A673 (cell line): ENCODE measurements around the gene TOLLIP. TPM values are rescaled to one million over a fixed set of nuclear protein-coding genes. Genes with fewer than 3 reads are reported as not detected.

ENCODE experiments used
- BruUV-seq: library from RNA; stranded (reverse); fragments of 400-500 nt; replicated peaks from 2 replicates; lab custom pipeline; 2021; lab: Mats Ljungman, UMichigan
- CTCF ChIA-PET: fragments of 300-600 bp; sonication (Branson Sonifier 250); formaldehyde crosslinking; loops from one replicate; lab custom pipeline; 2022; ENCODE audit warnings: antibody characterized with exemption; lab: Charles Lee
- POLR2A ChIA-PET: fragments of 300-600 bp; sonication (Branson Sonifier 250); formaldehyde crosslinking; loops from one replicate; lab custom pipeline; 2022; ENCODE audit warnings: antibody characterized with exemption; ENCODE audit not compliant: low non-redundant PET; lab: Charles Lee
- DNase-seq: peaks from one replicate; pipeline ENCODE4 v3.0.0-alpha.2; 2015; ENCODE audit warnings: low spot score
- H3K27ac ChIP-seq: fragments of 200-600 bp; sonication (generic); 2 replicates; pipeline ENCODE4 v1.5.1; 2016; ENCODE audit warnings: mixed run types, low read depth, mild to moderate bottlenecking, mixed read lengths, antibody characterized with exemption, low read length; ENCODE audit not compliant: poor library complexity, severe bottlenecking
- H3K27me3 ChIP-seq: fragments of 200-600 bp; sonication (generic); replicated peaks from 2 replicates; pipeline ENCODE4 v1.6.1; 2017; ENCODE audit warnings: mixed run types, low read depth, mild to moderate bottlenecking, mixed read lengths, antibody characterized with exemption, low read length; ENCODE audit not compliant: insufficient read depth, poor library complexity
- H3K36me3 ChIP-seq: fragments of 200-600 bp; sonication (generic); 2 replicates; pipeline ENCODE4 v1.6.1; 2016; ENCODE audit warnings: mixed run types, mild to moderate bottlenecking, mixed read lengths, antibody characterized with exemption, low read length; ENCODE audit not compliant: insufficient read depth, poor library complexity, severe bottlenecking
- H3K4me1 ChIP-seq: fragments of 200-600 bp; sonication (generic); 2 replicates; pipeline ENCODE4 v1.6.1; 2017; ENCODE audit warnings: mixed run types, mild to moderate bottlenecking, mixed read lengths, antibody characterized with exemption, low read length; ENCODE audit not compliant: insufficient read depth, poor library complexity, severe bottlenecking
- H3K4me3 ChIP-seq: fragments of 200-600 bp; sonication (generic); 2 replicates; pipeline ENCODE4 v1.5.1; 2016; ENCODE audit warnings: low read depth, mixed run types, mild to moderate bottlenecking, mixed read lengths, low read length; ENCODE audit not compliant: poor library complexity, severe bottlenecking
- H3K9me3 ChIP-seq: fragments of 200-600 bp; sonication (generic); 2 replicates; pipeline ENCODE4 v1.6.1; 2016; ENCODE audit warnings: mixed run types, low read depth, mild to moderate bottlenecking, mixed read lengths, antibody characterized with exemption, low read length; ENCODE audit not compliant: poor library complexity, severe bottlenecking
- CTCF ChIP-seq: fragments of 300-800, 200-600 bp; sonication (generic); conservative IDR thresholded peaks from 2 replicates; pipeline ENCODE4 v1.5.1; 2017; ENCODE audit warnings: low read depth, mild to moderate bottlenecking, antibody characterized with exemption, low read length, moderate library complexity, mixed read lengths
- EZH2 ChIP-seq: fragments of 200-600 bp; sonication (generic); IDR thresholded peaks from 2 replicates; pipeline ENCODE4 v1.6.1; 2017; ENCODE audit warnings: borderline replicate concordance, low read depth, mild to moderate bottlenecking, mixed read lengths, antibody characterized with exemption, low read length; ENCODE audit not compliant: poor library complexity, severe bottlenecking
- intact Hi-C: fragments of 100-400 bp; cut with micrococcal nuclease; formaldehyde crosslinking; loops from one replicate; pipeline ENCODE4 v1.10.0; 2022; ENCODE audit not compliant: unreplicated experiment
- total RNA-seq: library from RNA; stranded (reverse); gene quantifications from 2 replicates; pipeline ENCODE4 v1.2.3, GENCODE V29; 2021

The TOLLIP gene
- total RNA-seq, 1 experiment from 2014 or later = 32.5 TPM

- no peak for TF ChIP-seq CTCF
- TF ChIP-seq EZH2 = no peak
- no peaks in the 10 kb centered on the region for H3K9me3 ChIP-seq
- H3K4me1 ChIP-seq = no peaks in the 10 kb centered on the region
- no peaks in the 10 kb centered on the region for H3K36me3 ChIP-seq
- intact Hi-C loops = no loop called here
- DNase-seq = no peak
- CTCF ChIA-PET = no interaction called here
- POLR2A ChIA-PET = no interaction called here
- no peak overlapping the region for H3K4me3 ChIP-seq
- no peaks in the 10 kb centered on the region for H3K27me3 ChIP-seq
- BruUV-seq = no TSS peak
- no peak overlapping the region for H3K27ac ChIP-seq
Observed at GRCh38 chr11:1300569-1301187, 8.8 kb downstream of the TOLLIP start.

- BruUV-seq = no TSS peak
- Histone ChIP-seq H3K27me3 (no peaks in the 10 kb centered on the region), H3K4me3 (no peak overlapping the region), H3K36me3 (no peaks in the 10 kb centered on the region), H3K4me1 (no peaks in the 10 kb centered on the region), H3K9me3 (no peaks in the 10 kb centered on the region), H3K27ac (no peak overlapping the region)
- no peak for TF ChIP-seq EZH2
- no peak for TF ChIP-seq CTCF
- ChIA-PET CTCF (no interaction called here), POLR2A (no interaction called here)
- no peak for DNase-seq
- intact Hi-C loops = no loop called here
Observed at GRCh38 chr11:1300121-1300520, 9.3 kb downstream of the TOLLIP start.

- Histone ChIP-seq H3K27me3 (no peaks in the 10 kb centered on the region), H3K36me3 (no peaks in the 10 kb centered on the region), H3K4me3 (no peak overlapping the region), H3K4me1 (no peaks in the 10 kb centered on the region), H3K27ac (no peak overlapping the region), H3K9me3 (no peaks in the 10 kb centered on the region)
- TF ChIP-seq EZH2 (no peak), CTCF (no peak)
- POLR2A ChIA-PET = no interaction called here
- BruUV-seq = no TSS peak
- intact Hi-C loops = no loop called here
- DNase-seq = no peak
- CTCF ChIA-PET = no interaction called here
Observed at GRCh38 chr11:1299621-1300020, 9.8 kb downstream of the TOLLIP start.
